GM21737 (cell line): Measurements from ENCODE around the gene ZCCHC2.

ENCODE experiments used
- ATAC-seq: cut with Tn5 transposase; IDR thresholded peaks from one replicate; pipeline ENCODE4 v1.9.1; 2021; ENCODE audit warnings: mild to moderate bottlenecking, moderate library complexity; ENCODE audit not compliant: unreplicated experiment

Gene ZCCHC2

GRCh38 chr18:62574776-62575175 lies 52.0 kb downstream of the ZCCHC2 start:
- no peak for ATAC-seq

GRCh38 chr18:62576271-62576670 lies 53.4 kb downstream of the ZCCHC2 start:
- ATAC-seq = no peak

GRCh38 chr18:62576845-62577512 lies 54.2 kb downstream of the ZCCHC2 start:
- no peak for ATAC-seq

GRCh38 chr18:62577765-62578164 lies 54.9 kb downstream of the ZCCHC2 start:
- no peak for ATAC-seq

DNA sequence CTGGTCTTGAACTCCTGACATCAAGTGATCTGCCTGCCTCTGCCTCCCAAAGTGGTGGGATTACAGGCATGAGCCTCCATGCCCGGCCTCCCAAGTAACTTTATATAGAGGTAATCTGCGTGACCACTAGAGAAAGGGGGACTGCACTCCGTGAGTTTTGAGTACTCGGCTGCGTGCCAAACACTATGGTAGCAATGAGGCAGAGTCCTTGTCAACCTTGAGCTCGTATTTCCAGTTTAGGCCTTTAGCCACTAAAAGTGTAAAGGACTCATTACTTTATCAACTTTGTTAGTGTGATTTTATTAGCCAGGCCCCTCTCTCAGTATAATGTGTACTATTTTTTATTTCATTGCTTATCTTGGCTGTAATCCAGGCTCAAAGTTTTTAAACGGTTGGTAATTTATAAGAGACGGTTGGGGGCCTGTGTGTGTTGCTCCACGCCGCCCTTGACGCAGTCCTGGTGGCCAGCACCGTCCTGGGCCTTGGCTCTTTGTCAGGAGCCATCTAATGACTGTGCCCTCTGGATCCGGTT lies 56.2 kb downstream of the ZCCHC2 start:
- no peak for ATAC-seq

GRCh38 chr18:62583376-62583775 lies 60.6 kb downstream of the ZCCHC2 start:
- no peak for ATAC-seq

- peak; percentile 82 for ATAC-seq
These were observed 61.7 kb downstream of the ZCCHC2 start for GRCh38 chr18:62584241-62585120.

GRCh38 chr18:62585274-62586150 lies 62.7 kb downstream of the ZCCHC2 start:
- no peak for ATAC-seq

- ATAC-seq = no peak
These were observed 63.4 kb downstream of the ZCCHC2 start for GRCh38 chr18:62586151-62586774.

DNA sequence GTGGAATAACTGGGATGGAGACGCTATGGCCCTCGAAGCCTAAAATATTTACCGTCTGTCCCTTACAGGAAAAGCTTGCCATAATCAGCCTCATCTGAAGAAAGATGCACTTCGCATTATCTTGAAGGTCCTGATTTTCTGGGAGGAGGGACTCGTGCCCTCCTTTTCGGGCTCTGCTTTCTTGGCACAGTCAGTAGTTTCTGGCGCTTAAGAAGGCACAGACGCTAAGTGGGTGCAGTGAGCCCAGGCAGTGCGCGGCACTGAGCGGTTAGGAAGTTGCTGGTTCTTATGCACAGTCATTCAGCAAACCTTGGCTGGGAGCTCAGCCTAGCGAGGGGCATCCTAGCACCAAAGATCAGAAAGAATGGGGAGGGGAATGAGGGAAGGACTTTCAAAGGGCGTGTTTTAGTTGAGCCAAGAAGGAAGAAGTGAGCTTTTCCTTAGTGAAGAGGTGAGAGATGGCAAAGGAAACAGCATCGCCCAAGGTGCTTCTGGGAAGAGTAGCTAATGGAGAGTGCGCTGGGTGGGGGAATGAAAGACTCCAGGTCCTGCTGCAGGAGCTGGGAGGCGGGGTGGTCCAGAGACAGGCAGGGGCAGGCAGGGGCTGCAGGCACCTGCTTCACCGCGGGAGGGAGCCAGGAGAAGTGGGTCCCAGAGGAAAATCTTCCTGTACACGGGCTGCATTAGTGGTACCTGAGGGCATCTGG lies 64.1 kb downstream of the ZCCHC2 start:
- no peak for ATAC-seq

DNA sequence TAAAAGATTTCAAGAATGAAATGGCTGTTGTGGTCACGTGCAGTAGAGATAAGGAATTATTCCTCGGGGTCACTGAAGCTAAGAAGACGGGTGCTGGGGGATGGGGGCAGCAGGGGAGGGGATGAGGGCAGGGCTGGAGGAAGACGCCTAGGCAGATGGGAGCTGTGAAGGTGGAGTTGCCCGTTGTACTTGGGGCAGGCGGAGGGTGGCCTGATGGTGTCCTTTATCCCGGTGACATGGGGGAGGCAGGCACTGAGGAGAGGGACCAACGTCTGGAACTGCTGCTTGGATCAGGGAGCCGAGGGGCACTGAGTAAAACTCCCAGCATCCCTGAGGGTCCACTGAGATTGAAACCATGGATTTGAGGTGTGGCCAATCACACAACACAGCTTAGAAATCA lies 64.9 kb downstream of the ZCCHC2 start:
- no peak for ATAC-seq

- no peak for ATAC-seq
These were observed 65.4 kb downstream of the ZCCHC2 start for GRCh38 chr18:62588217-62588616.

GRCh38 chr18:62590799-62591590 lies 68.2 kb downstream of the ZCCHC2 start:
- ATAC-seq = no peak

DNA sequence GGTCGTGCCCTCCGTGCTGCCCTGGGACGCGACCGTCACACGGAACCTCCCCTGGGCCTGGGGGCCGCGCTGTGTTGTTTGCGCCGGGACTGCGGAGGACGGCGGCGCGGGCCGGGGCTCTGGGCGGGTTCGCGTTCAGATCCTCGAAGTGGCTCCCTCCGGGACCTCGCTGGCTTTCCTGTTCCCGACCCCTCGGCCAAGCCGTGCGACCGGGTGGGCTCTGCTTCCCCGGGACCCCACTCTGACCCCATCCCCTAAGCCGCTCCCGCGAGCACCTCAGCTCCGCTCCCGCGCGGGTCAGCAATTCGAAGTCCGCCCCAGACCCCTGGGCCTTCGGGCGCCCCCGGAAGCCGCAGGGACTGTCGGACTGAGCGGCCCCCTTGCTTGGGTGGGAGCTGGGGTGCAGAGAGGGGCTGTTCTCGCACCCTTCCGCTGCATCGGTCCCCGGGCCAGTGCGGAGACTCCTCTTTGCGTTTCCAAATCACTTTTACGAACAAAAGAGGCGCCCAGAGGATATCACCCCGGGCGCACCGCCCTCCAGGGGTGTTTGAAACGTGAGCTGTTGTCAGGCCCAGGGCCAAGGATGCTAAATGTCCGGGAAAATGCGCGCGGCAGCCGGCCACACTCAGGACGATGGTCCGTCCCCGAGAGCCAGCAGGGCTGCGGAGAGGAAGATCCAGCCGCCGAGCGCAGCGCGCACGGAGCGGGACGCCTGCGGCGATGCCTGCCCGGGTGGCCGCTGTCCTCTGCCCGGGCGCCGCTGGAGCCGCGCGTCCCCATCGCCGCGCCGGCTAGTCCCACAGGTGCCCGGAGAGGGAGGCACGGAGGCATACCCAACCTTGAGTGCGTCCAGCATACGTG lies 73.5 kb downstream of the ZCCHC2 start:
- no peak for ATAC-seq

DNA sequence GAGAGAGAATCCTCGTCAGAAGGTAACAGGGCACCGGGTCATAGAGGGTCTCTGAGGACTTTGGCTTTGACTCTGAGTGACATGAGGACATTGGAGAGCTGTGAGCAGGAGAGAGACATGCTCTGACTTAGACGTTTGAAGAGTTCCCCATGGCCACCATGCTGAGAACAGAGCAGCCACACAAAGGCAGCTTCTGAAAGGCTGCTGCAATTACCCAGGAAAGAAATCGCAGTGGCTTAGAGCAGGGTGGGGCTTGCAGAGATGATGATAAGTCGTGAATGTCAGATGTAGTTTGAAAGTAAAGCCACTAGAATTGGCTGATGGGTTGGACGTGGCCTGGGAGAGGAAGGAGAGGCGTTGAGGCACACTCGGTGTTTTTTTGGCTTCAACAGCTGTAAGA lies 79.0 kb downstream of the ZCCHC2 start:
- no peak for ATAC-seq

- no peak for ATAC-seq
These were observed 79.9 kb downstream of the ZCCHC2 start for GRCh38 chr18:62602706-62603105.

DNA sequence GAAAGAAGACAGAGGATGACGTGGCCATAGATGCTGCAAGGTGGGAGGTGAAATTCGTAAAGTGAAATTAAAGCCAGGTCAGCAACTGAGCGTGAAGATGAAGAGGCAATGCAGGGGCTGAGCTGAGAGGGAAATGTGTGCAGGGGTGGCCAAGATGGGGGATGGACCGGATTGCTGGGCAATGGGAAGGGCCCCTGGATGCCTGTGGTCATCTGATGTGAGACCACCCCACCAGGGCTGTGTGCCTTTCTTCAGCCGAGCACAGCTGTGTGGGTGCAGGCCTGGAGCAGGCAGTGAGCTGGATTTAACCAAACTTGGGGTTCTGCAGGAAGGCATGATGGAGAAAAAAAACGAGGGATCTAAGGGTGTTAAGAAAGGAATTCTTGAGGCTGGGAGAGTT lies 80.4 kb downstream of the ZCCHC2 start:
- no peak for ATAC-seq

DNA sequence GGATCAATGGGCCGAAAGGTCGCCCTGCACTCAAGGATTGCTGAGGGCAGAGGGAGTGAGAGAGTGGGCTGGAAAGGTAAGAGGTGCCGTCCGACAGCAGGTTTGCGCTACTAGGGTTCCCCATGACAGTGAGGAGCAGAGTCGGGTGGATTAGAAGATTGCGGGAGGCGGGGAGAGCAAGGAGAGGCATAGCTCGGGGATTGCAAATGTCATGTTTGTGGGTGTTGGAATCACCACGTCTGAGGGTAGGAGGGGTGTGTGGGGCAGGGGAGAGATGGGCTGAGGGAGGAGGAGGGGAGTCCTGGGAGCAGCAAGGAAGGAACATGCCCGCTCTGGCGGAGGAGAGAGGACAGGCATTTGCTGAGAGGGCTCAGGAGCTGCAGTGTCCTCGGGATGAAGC lies 81.2 kb downstream of the ZCCHC2 start:
- no peak for ATAC-seq
